NOMO-1 treated with dmso at 0.1 percent for 144 hours (cell line): ENCODE measurements around the gene SRGAP2C.
"Not testable (repeated sequence)": the region's sequence is repeated elsewhere in the genome, so short reads cannot be mapped to it uniquely, and the experiment has no call there.

Experiments
- DNase-seq: peaks from one replicate; lab custom pipeline; 2025; ENCODE audit not compliant: unreplicated experiment; lab: John Stamatoyannopoulos, UW

Gene SRGAP2C

DNA sequence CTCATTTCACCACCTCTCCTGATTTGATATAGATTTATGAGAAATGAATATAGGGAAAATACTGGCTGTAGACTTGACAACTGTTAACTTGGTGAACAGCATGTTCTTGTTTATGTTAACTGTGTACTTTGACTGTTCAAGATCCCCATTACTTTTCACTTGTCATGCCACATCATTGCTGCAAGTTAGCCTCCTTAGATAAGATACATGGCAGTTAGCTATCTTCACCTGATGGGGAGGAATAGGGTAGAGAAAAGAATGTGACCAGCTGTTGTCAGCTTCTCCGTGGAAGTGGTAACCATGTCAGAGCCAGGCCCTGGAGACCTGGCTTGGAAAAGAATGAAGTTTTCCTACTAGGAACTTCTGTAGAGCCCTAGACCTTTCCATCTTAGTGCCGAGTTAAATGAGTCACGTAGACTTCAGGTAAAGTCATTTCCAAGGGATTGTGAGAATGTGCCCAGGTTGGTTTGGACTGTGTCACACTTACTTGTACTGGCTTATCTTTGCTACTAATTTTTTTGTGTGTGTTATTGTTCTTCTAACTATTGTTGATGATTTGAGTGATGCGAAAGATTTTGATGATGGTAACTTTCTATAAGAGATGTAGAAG is 41.6 kb downstream of the SRGAP2C start:
- not testable (repeated sequence) for DNase-seq

GRCh38 chr1:121226925-121227324 is 42.1 kb downstream of the SRGAP2C start:
- not testable (repeated sequence) for DNase-seq

- DNase-seq: not testable (repeated sequence)
Observed at GRCh38 chr1:121227544-121228330, 43.0 kb downstream of the SRGAP2C start.

GRCh38 chr1:121230636-121231035 is 45.9 kb downstream of the SRGAP2C start:
- not testable (repeated sequence) for DNase-seq

DNA sequence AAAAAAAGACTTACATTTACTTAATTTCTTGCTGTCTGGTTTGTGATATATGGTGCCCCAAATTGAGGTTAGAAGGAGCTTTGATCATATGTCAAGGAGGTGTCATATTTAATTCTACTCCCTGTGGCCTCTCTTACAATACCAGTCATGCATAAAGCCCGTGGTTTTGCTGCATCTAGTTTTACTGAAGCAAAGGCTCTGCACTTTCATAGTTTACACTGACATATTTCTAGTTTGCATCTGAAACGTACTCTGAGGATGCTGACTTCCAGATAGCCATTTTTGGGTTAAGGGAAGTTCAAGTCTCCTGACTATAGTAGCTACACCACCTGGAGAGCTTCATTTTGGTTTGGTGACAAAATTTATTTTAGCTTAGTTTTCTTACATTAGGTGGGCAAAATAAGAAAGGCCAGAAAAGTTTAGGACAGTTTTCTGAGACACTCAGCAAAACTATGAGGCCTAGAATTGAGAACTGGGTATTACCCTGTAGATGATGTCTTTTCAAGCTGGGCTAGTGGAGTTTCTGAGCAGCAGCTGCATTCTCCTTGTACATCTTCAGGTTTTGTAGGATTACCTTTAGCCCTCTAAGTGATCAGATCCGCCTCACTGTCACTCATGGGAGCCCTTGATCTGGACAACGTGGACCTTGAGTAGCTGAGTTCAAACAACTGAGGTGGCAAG is 47.8 kb downstream of the SRGAP2C start:
- DNase-seq: not testable (repeated sequence)

DNA sequence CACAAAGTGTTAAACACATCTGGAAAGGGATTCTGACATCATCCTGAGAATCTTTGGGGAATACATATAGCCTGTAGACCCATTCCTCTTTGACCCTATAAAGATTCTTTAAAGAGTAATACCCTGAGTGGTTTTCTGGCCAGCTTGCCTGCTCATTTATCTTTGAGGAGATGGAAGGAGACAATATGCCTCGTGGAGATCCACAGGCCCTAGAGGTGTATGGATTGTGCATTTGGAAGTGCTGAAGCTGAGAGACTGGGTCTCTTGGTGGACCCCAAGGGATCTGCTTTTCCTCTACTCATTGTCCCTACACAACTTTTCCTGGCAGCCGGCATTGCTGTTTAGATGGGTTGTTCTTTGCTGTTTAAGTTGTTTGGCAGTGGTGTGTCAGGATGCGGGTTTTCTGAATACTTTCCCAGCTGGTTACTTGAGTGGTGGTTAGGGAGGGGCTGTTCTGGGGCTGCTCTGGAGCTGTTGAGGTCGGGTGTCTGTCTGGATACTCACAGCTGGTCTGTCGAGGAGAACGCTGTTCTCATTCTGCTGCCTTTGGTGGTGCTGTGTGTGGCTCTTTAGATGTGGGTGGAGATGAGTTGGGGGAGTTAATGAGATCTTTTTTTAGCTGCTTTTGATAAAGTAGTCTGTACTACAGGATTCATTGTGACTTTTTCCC is 49.5 kb downstream of the SRGAP2C start:
- DNase-seq: not testable (repeated sequence)

DNA sequence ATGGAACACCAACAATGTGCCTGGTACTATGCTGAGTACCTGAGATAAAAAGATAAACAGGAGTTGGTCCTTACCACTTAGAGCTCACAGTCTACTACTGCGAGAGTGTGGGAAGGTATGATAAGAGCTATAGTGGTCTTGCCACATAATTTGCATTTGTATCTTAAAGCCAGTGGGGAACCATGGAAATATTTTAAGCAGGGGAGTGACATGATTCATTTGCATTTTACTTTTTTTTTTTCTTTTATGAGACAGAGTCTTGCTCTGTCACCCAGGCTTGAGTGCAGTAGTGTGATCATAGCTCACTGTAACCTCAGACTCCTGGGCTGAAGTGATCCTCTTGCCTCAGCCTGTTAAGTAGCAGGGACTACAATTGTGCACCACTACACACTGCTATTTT is 53.6 kb downstream of the SRGAP2C start:
- not testable (repeated sequence) for DNase-seq

DNA sequence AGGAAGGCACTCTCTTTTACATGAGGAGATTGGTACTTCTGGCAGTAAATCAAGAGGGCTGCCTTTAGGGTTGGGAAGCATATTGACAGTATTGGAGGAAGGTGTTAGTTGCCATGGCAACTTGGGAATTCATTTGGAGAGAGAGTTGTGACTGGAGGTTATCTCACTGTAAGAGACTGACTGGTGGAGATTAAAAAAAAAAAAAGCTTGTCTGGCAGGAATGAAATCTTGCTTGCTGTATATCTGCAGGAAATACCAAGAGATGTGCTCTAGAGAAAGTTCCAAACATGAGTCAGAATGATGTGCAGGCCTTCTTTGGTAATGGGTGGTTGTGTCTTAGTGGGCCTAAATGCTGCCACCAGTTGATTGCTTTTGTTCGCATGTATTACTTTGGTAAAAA is 59.1 kb downstream of the SRGAP2C start:
- not testable (repeated sequence) for DNase-seq

DNA sequence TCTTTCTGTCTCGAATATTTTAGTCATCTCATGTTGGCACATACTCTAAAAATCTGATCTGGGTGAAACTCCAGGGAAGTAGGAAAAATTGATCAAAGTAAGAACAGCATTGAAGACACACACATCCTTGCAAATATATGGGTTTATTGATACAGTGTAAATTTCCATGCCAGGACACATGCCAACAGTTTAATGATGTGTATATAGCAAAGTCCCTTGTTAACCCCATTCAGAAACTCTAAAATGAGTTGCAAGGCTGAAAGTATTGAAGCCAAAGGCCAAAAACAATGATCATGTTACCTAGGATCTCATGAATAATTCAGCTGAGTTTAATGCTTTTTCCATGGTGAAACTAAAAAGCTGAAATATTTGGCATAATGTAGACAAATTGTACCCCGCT is 61.6 kb downstream of the SRGAP2C start:
- not testable (repeated sequence) for DNase-seq

- not testable (repeated sequence) for DNase-seq
Observed at GRCh38 chr1:121252656-121253055, 67.9 kb downstream of the SRGAP2C start.

GRCh38 chr1:121254618-121255017 is 69.8 kb downstream of the SRGAP2C start:
- not testable (repeated sequence) for DNase-seq

DNA sequence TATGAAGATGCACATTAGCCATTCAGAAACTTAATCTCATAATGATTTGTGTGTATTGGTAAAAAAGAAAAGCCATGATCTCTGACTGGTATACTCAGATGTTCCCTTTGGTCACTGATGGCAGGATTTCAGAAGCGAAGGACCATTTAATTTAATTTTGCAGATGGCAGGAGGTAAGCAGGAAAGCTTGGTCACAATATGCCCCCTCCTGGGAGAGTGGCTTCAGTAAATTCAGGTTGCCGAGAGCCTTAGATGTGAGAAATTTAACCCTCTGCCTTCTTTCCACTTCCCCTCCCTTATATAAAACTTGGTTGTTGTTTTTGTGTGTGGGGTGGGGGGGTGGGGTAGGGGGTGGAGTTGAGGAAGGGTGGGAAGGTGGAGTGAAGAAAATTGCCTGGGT is 72.9 kb downstream of the SRGAP2C start:
- not testable (repeated sequence) for DNase-seq

DNA sequence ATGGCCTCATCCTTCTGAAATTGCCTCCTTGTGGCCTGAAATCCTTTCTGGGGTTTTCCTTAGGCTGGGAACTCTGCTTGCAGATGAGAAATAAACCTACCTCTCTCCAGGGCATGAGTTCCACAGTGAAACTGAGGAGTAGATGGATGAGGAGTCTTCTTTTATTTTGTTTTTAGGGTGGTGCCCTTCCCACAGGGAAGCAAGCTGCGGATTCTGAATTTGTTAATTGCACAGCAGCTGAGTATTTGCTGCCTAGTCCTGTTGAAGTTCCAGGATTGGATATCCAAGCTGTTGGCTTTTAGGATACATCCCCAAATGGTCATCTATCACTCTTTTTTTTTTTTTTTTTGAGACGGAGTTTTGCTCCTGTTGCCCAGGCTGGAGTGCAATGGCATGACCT is 73.4 kb downstream of the SRGAP2C start:
- DNase-seq: not testable (repeated sequence)

GRCh38 chr1:121260205-121260604 is 75.4 kb downstream of the SRGAP2C start:
- DNase-seq: not testable (repeated sequence)

DNA sequence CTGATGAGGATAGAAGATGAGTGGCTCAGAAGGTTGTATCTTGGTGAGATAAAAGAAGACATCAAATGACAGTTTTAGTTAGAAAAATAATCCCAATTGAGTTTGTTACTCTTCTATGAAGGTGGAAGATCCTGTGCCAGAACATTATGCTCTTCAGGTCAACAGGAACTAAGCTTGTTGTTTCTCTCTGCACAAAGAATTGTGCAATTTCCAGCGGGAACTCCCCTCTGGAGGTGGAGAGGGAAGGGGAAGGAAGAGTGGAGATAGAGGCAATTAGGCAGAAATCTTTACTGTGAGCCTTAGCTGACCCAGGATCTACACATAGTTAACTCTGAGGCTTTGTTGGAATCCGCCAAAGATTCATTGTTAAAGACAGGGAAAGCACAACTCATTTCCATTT is 77.4 kb downstream of the SRGAP2C start:
- not testable (repeated sequence) for DNase-seq

- not testable (repeated sequence) for DNase-seq
Observed at GRCh38 chr1:121263789-121264244, 79.0 kb downstream of the SRGAP2C start.

DNA sequence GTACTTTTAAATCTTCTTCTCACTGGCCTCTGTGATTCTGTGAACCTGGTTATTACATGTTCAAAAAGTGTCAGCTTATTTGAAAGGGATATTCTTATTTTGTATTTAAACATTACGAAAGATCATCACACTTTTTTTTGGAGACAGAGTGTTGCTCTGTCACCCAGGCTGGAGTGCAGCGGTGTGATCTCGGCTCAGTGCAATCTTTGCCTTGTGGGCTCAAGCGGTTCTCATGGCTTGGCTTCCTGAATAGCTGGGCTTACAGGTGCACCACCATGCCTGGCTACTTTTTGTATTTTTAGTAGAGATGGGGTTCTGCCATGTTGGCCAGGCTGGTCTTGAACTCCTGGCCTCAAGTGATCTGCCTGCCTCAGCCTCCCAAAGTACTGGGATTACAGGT is 82.3 kb downstream of the SRGAP2C start:
- not testable (repeated sequence) for DNase-seq

- not testable (repeated sequence) for DNase-seq
Observed at GRCh38 chr1:121269309-121269708, 84.5 kb downstream of the SRGAP2C start.

DNA sequence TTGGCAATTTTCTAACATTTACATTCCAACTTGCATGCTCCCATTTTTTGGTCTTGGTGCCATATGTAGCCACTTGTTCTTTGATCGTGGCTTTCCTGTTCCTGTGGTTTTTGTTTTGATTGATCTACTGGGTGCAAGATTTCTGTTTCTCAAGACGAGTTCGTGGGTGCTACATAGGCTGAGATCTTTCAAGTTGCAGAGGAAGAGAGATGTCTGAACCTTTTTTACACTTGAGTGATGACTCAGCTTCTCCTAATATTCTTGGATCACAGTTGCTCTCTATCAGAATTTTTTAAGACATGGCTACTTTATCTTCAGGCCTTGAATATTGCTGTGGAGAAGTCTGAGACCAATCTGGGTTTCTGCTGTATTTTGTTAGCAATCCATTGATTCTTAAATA is 85.2 kb downstream of the SRGAP2C start:
- not testable (repeated sequence) for DNase-seq

- DNase-seq: not testable (repeated sequence)
Observed at GRCh38 chr1:121271143-121271715, 86.5 kb downstream of the SRGAP2C start.

GRCh38 chr1:121275435-121275834 is 90.7 kb downstream of the SRGAP2C start:
- DNase-seq: not testable (repeated sequence)
